B cell (primary cell): ENCODE measurements around the gene AVPR1B. TPM values are rescaled to one million over a fixed set of nuclear protein-coding genes. Genes with fewer than 3 reads are reported as not detected.

Source experiments
- ATAC-seq: fragments of 200-7000 bp; cut with Tn5 transposase; one replicate; pipeline ENCODE4 v1.10.0; 2021; ENCODE audit warnings: low read depth, mild to moderate bottlenecking, moderate number of reproducible peaks, moderate library complexity
- CTCF ChIA-PET: fragments of 350-600 bp; sonication (Branson Sonifier 250); formaldehyde crosslinking; loops from one replicate; lab custom pipeline; 2021; ENCODE audit warnings: antibody characterized with exemption, inconsistent platforms; lab: Charles Lee
- POLR2A ChIA-PET: fragments of 350-600 bp; sonication (Branson Sonifier 250); formaldehyde crosslinking; loops from one replicate; lab custom pipeline; 2021; ENCODE audit warnings: antibody characterized with exemption; lab: Charles Lee
- DNase-seq: peaks from one replicate; pipeline ENCODE4 v3.0.0; 2013
- H2AFZ ChIP-seq: 2 replicates; pipeline ENCODE4 v1.6.1; 2012; ENCODE audit warnings: mild to moderate bottlenecking, low read depth, low read length; ENCODE audit not compliant: insufficient read depth, poor library complexity, severe bottlenecking
- H3K27ac ChIP-seq, 2 donors: 1 replicate in 1 of 2; 2 replicates in 1 of 2; pipeline ENCODE4 v1.5.1; 2012 to 2013; ENCODE audit warnings: low read length in 2 of 2, mild to moderate bottlenecking in 2 of 2, moderate library complexity in 1 of 2
- H3K27me3 ChIP-seq, 4 experiments: fragments of 200-600 bp in 1 of 4; sonication (generic) in 1 of 4; replicated peaks in 1 of 4; 1 replicate in 2 of 4; 2 replicates in 2 of 4; pipeline versions ENCODE4 v1.6.1 to v1.7.0; 2013 to 2016; ENCODE audit warnings: low read length in 3 of 4, mild to moderate bottlenecking in 2 of 4, mixed read lengths in 1 of 4, moderate library complexity in 1 of 4; ENCODE audit not compliant: insufficient read depth in 4 of 4, control insufficient read depth in 3 of 4; ENCODE audit errors: control extremely low read depth in 1 of 4
- H3K36me3 ChIP-seq, 2 experiments: replicated peaks in 1 of 2; 1 replicate in 1 of 2; 2 replicates in 1 of 2; pipeline versions ENCODE4 v1.6.1 to v1.7.1; 2013; ENCODE audit warnings: low read length in 1 of 2; ENCODE audit not compliant: insufficient read depth in 2 of 2, control insufficient read depth in 1 of 2; ENCODE audit errors: control extremely low read depth in 1 of 2, extremely low read depth in 1 of 2
- H3K4me1 ChIP-seq, 2 donors: fragments of 200-600 bp in 1 of 2; sonication (generic) in 1 of 2; 1 replicate in 1 of 2; 2 replicates in 1 of 2; pipeline versions ENCODE4 v1.5.1 to v1.6.1; 2013 to 2017; ENCODE audit warnings: low read length in 2 of 2; ENCODE audit not compliant: control insufficient read depth in 2 of 2, insufficient read depth in 2 of 2
- H3K4me2 ChIP-seq: replicated peaks from 2 replicates; pipeline ENCODE3; 2012; ENCODE audit warnings: mild to moderate bottlenecking, low read depth, low read length; ENCODE audit not compliant: poor library complexity, severe bottlenecking
- H3K4me3 ChIP-seq, 5 experiments: fragments of 200-600 bp in 1 of 5; sonication (generic) in 1 of 5; 1 replicate in 3 of 5; 2 replicates in 2 of 5; pipeline versions ENCODE4 v1.5.1 to v1.7.0; 2011 to 2016; ENCODE audit warnings: low read length in 4 of 5, mild to moderate bottlenecking in 4 of 5, low read depth in 2 of 5, control low read depth in 1 of 5, moderate library complexity in 1 of 5; ENCODE audit not compliant: insufficient read depth in 1 of 5; ENCODE audit errors: control extremely low read depth in 1 of 5, extremely low read depth in 1 of 5
- H3K79me2 ChIP-seq: fragments of 200-600 bp; sonication (generic); one replicate; pipeline ENCODE4 v1.6.0; 2016; ENCODE audit warnings: low read length; ENCODE audit not compliant: control insufficient read depth, insufficient read depth
- H3K9ac ChIP-seq: fragments of 200-600 bp; sonication (generic); 2 replicates; pipeline ENCODE4 v1.6.1; 2017; ENCODE audit warnings: mild to moderate bottlenecking, low read length, moderate library complexity
- H3K9me3 ChIP-seq, 3 donors: one replicate each; pipeline versions ENCODE4 v1.6.1 to v1.7.1; 2013; ENCODE audit warnings: low read length in 2 of 3; ENCODE audit not compliant: control insufficient read depth in 2 of 3, insufficient read depth in 1 of 3; ENCODE audit errors: control extremely low read depth in 1 of 3
- H4K20me1 ChIP-seq: 2 replicates; pipeline ENCODE4 v1.6.0; 2012; ENCODE audit warnings: mild to moderate bottlenecking, low read length; ENCODE audit not compliant: insufficient read depth, control insufficient read depth, poor library complexity, severe bottlenecking
- H3K27ac Mint-ChIP-seq: one replicate; pipeline ENCODE4 v1.8.0; 2021; ENCODE audit warnings: mixed read lengths
- H3K27me3 Mint-ChIP-seq: one replicate; pipeline ENCODE4 v1.8.0; 2021; ENCODE audit warnings: mixed read lengths
- H3K4me1 Mint-ChIP-seq: one replicate; pipeline ENCODE4 v1.8.0; 2021; ENCODE audit warnings: mixed read lengths
- H3K4me3 Mint-ChIP-seq: one replicate; pipeline ENCODE4 v1.8.0; 2021; ENCODE audit warnings: mixed read lengths
- H3K9me3 Mint-ChIP-seq: one replicate; pipeline ENCODE4 v1.8.0; 2022; ENCODE audit warnings: mixed read lengths; ENCODE audit not compliant: insufficient read depth
- CTCF ChIP-seq: fragments of 200-600 bp; IDR thresholded peaks from one replicate; pipeline ENCODE4 v1.8.0; 2022; ENCODE audit warnings: antibody characterized with exemption, mild to moderate bottlenecking
- EZH2 ChIP-seq: IDR thresholded peaks from 2 replicates; pipeline ENCODE4 v1.6.1; 2012; ENCODE audit warnings: borderline replicate concordance, low read depth, mild to moderate bottlenecking, moderate library complexity, low read length; ENCODE audit not compliant: insufficient read depth, poor library complexity, severe bottlenecking
- WGBS: methylation state at CpG from one replicate; pipeline ENCODE4 v1.1.5; 2013; ENCODE audit warnings: missing lambda C conversion rate; ENCODE audit not compliant: insufficient coverage; 5-methylcytosine and 5-hydroxymethylcytosine counted together
- intact Hi-C: fragments of 100-400 bp; cut with micrococcal nuclease; formaldehyde crosslinking; loops from one replicate; pipeline ENCODE4 v1.10.0; 2022
- polyA plus RNA-seq: library from polyadenylated mRNA; depleted of rRNA; stranded (reverse); fragments of >200 nt; gene quantifications from 2 replicates; pipeline ENCODE4 v1.2.3, GENCODE V29; 2012
- total RNA-seq, 2 donors: library from RNA; stranded (reverse); fragments of 120-200 nt in 1 of 2; gene quantifications; 1 replicate in 1 of 2; 2 replicates in 1 of 2; pipeline versions ENCODE4 v1.2.3 to v1.2.4, GENCODE V29; 2013 to 2022

AVPR1B gene
- total and polyA plus RNA-seq, 2 donors (not counting 1 experiment from before 2014, with no cell fraction given), result 0.59 TPM; not detected in 1

- WGBS, result no CpG with 5 or more reads among the region's 6 CpGs
- intact Hi-C loops, result no loop called here
- no peak overlapping the region for H2AFZ ChIP-seq
Measured at GRCh38 chr1:206114692-206115640, 2.2 kb downstream of the AVPR1B start.

More at GRCh38 chr1:206114692-206115640, 2.2 kb downstream of the AVPR1B start:
- Mint-ChIP-seq H3K4me1 (peaks cover 19% of the 10 kb centered on the region), H3K9me3 (no peaks in the 10 kb centered on the region), H3K27me3 (peaks cover 17% of the 10 kb centered on the region), H3K27ac (no peak overlapping the region), H3K4me3 (no peak overlapping the region)
- Histone ChIP-seq H3K27ac (no peak overlapping the region), H3K27me3 (peaks cover 0 to 13% (median 4%) of the 10 kb centered on the region in 4 experiments), H4K20me1 (no peaks in the 10 kb centered on the region), H3K9ac (no peak overlapping the region), H3K4me1 (peaks cover 14% of the 10 kb centered on the region in 2 donors), H3K4me2 (no peak overlapping the region), H3K9me3 (no peaks in the 10 kb centered on the region), H3K4me3 (no peak overlapping the region), H3K36me3 (no peaks in the 10 kb centered on the region), H3K79me2 (no peaks in the 10 kb centered on the region)
- DNase-seq (no peak), ATAC-seq (no peak)
- ChIA-PET POLR2A (interaction anchor here (0.6 kb wide), 1 partner anchor 925 kb away, joined by 5 read pairs; no protein-coding TSS in a partner anchor), CTCF (interaction anchor here (0.7 to 2.6 kb wide), 8 partner anchors 9 to 324 kb away, joined by 3 to 16 read pairs (median 6); no protein-coding TSS in a partner anchor)
- TF ChIP-seq CTCF (no peak), EZH2 (no peak)
